Keratinocyte (primary cell): ENCODE data around the gene MAP7D1. TPM values are rescaled to one million over a fixed set of nuclear protein-coding genes. Genes with fewer than 3 reads are reported as not detected.

Experiments
- DNase-seq: peaks from one replicate; pipeline ENCODE4 v3.0.0-alpha.2; 2011; ENCODE audit warnings: low read depth, missing footprints, low spot score
- FAIRE-seq: peaks from 2 replicates; lab custom pipeline; 2011; peaks lifted over from hg19 to GRCh38; lab: Jason Lieb, UNC
- H2AFZ ChIP-seq: 2 replicates; pipeline ENCODE4 v1.6.0; 2012; ENCODE audit warnings: low read length, control low read depth, inconsistent platforms; ENCODE audit not compliant: control insufficient read depth
- H3K27ac ChIP-seq: 2 replicates; pipeline ENCODE4 v1.5.1; 2011; ENCODE audit warnings: low read length; ENCODE audit not compliant: control insufficient read depth, insufficient read depth
- H3K27me3 ChIP-seq: 3 replicates; pipeline ENCODE4 v1.6.0; 2011; ENCODE audit warnings: low read length; ENCODE audit not compliant: control insufficient read depth, insufficient read depth; ENCODE audit errors: extremely low read depth
- H3K36me3 ChIP-seq, 2 experiments: 2 replicates in 1 of 2; 3 replicates in 1 of 2; pipeline ENCODE4 v1.5.1; 2011; ENCODE audit warnings: low read length in 2 of 2, mild to moderate bottlenecking in 1 of 2; ENCODE audit not compliant: control insufficient read depth in 2 of 2, insufficient read depth in 2 of 2; ENCODE audit errors: extremely low read depth in 1 of 2
- H3K4me1 ChIP-seq: 3 replicates; pipeline ENCODE4 v1.5.1; 2011; ENCODE audit warnings: low read length; ENCODE audit not compliant: control insufficient read depth, insufficient read depth; ENCODE audit errors: extremely low read depth
- H3K4me2 ChIP-seq: 3 replicates; pipeline ENCODE4 v1.6.0; 2011; ENCODE audit warnings: low read depth, low read length; ENCODE audit not compliant: control insufficient read depth, insufficient read depth; ENCODE audit errors: extremely low read depth
- H3K4me3 ChIP-seq, 3 experiments: fragments of 200-600 bp in 1 of 3; sonication (generic) in 1 of 3; 2 replicates in 2 of 3; 3 replicates in 1 of 3; pipeline ENCODE4 v1.5.1; 2011 to 2016; ENCODE audit warnings: low read length in 3 of 3, mild to moderate bottlenecking in 3 of 3, control low read depth in 2 of 3, inconsistent platforms in 1 of 3, low read depth in 1 of 3, mixed read lengths in 1 of 3, mixed run types in 1 of 3, moderate library complexity in 1 of 3; ENCODE audit not compliant: control insufficient read depth in 2 of 3, insufficient read depth in 2 of 3; ENCODE audit errors: extremely low read depth in 1 of 3
- H3K79me2 ChIP-seq: 2 replicates; pipeline ENCODE4 v1.6.0; 2012; ENCODE audit warnings: low read length; ENCODE audit not compliant: control insufficient read depth, insufficient read depth
- H3K9ac ChIP-seq: 3 replicates; pipeline ENCODE4 v1.6.0; 2011; ENCODE audit warnings: low read length; ENCODE audit not compliant: control insufficient read depth, insufficient read depth; ENCODE audit errors: extremely low read depth
- H3K9me1 ChIP-seq: 3 replicates; pipeline ENCODE4 v1.6.0; 2011; ENCODE audit warnings: low read length; ENCODE audit not compliant: control insufficient read depth, insufficient read depth; ENCODE audit errors: extremely low read depth
- H3K9me3 ChIP-seq: 2 replicates; pipeline ENCODE4 v1.5.1; 2012; ENCODE audit warnings: low read depth, low read length; ENCODE audit not compliant: control insufficient read depth
- H4K20me1 ChIP-seq: 3 replicates; pipeline ENCODE4 v1.6.0; 2011; ENCODE audit warnings: low read length; ENCODE audit not compliant: control insufficient read depth, insufficient read depth; ENCODE audit errors: extremely low read depth
- CTCF ChIP-seq, 3 experiments: IDR thresholded peaks in 1 of 3; conservative IDR thresholded peaks in 1 of 3; optimal IDR thresholded peaks in 1 of 3; 2 replicates in 2 of 3; 3 replicates in 1 of 3; pipeline versions ENCODE3 to v1.5.1; 2011; ENCODE audit warnings: low read length in 3 of 3, mild to moderate bottlenecking in 3 of 3, moderate library complexity in 2 of 3, control low read depth in 1 of 3, inconsistent platforms in 1 of 3; ENCODE audit not compliant: insufficient read depth in 2 of 3; ENCODE audit errors: extremely low read depth in 1 of 3
- EZH2 ChIP-seq: IDR thresholded peaks from one replicate; pipeline ENCODE4 v1.6.1; 2012; ENCODE audit warnings: inconsistent platforms, mild to moderate bottlenecking, low read length, moderate library complexity
- dilution Hi-C: fragments of 300-500 bp; cut with MboI; formaldehyde crosslinking; loops from one replicate; pipeline ENCODE4 v1.7.0; 2020; ENCODE audit warnings: low sequenced_read_pairs; ENCODE audit not compliant: extremely low pct_ligation_motif_present
- polyA plus RNA-seq, 5 experiments: library from polyadenylated mRNA; depleted of rRNA in 3 of 5; stranded (reverse) in 3 of 5; stranded (forward) in 1 of 5; unstranded in 1 of 5; fragments of >200 nt; gene quantifications; 1 replicate in 1 of 5; 2 replicates in 3 of 5; 3 replicates in 1 of 5; pipeline versions ENCODE4 v1.2.1 to v1.2.3, GENCODE V29; 2011 to 2012; ENCODE audit warnings: missing spikeins in 2 of 5, low read depth in 1 of 5, low replicate concordance in 1 of 5

MAP7D1 gene
- polyA plus RNA-seq, 1 donor (not counting 4 experiments of a cell fraction or from before 2014, with no cell fraction given): 75.0 TPM

GRCh38 chr1:36159614-36160387 lies 3.8 kb downstream of the MAP7D1 start:
- Histone ChIP-seq H3K27ac (peak overlapping the region; percentile 98), H3K79me2 (peaks cover 92% of the 10 kb centered on the region), H3K27me3 (no peaks in the 10 kb centered on the region), H3K4me2 (peak overlapping the region; percentile 95), H3K4me3 (peak overlapping the region; percentile 9 to 59 (median 56)), H4K20me1 (peaks cover 8% of the 10 kb centered on the region), H3K9ac (peak overlapping the region; percentile 88), H3K4me1 (peaks cover 73% of the 10 kb centered on the region), H3K36me3 (peaks cover 6 to 49% of the 10 kb centered on the region in 2 experiments), H2AFZ (no peak overlapping the region), H3K9me3 (no peaks in the 10 kb centered on the region), H3K9me1 (no peaks in the 10 kb centered on the region)
- dilution Hi-C loops: no loop called here
- TF ChIP-seq EZH2 (no peak), CTCF (optimal IDR thresholded peaks at IDR 0.05 in 1 of 3, IDR thresholded peaks at IDR 0.05 in 1 of 3, conservative IDR thresholded peaks at IDR 0.05 in 1 of 3; ENCODE audit: extremely low read depth in 1 of 3, insufficient read depth in 2 of 3, low read length in 3 of 3) (no peak)
- FAIRE-seq (peak; percentile 44), DNase-seq (no peak)

GRCh38 chr1:36160388-36160948 lies 4.5 kb downstream of the MAP7D1 start:
- Histone ChIP-seq H3K27me3 (no peaks in the 10 kb centered on the region), H3K27ac (peak overlapping the region; percentile 98), H3K9ac (peak overlapping the region; percentile 88), H3K4me1 (peaks cover 73% of the 10 kb centered on the region), H2AFZ (no peak overlapping the region), H3K79me2 (peaks cover 95% of the 10 kb centered on the region), H3K9me3 (no peaks in the 10 kb centered on the region), H3K4me3 (peak overlapping the region; percentile 31 to 59 (median 56)), H3K4me2 (peak overlapping the region; percentile 95), H3K9me1 (no peaks in the 10 kb centered on the region), H4K20me1 (peaks cover 8% of the 10 kb centered on the region), H3K36me3 (peaks cover 6 to 49% of the 10 kb centered on the region in 2 experiments)
- DNase-seq: no peak
- FAIRE-seq: no peak
- TF ChIP-seq CTCF (optimal IDR thresholded peaks at IDR 0.05 in 1 of 3, IDR thresholded peaks at IDR 0.05 in 1 of 3, conservative IDR thresholded peaks at IDR 0.05 in 1 of 3; ENCODE audit: extremely low read depth in 1 of 3, insufficient read depth in 2 of 3, low read length in 3 of 3): no peak
- TF ChIP-seq EZH2: no peak
- dilution Hi-C loops: no loop called here
